GM12878 (cell line): ENCODE results near the gene MYO7B. TPM values are rescaled to one million over a fixed set of nuclear protein-coding genes. Genes with fewer than 3 reads are reported as not detected.

Experiments
- ATAC-seq: fragments of 200-7000 bp; cut with Tn5 transposase; 3 replicates; pipeline ENCODE4 v1.9.1; 2020; ENCODE audit warnings: mild to moderate bottlenecking, moderate library complexity
- BruUV-seq: library from RNA; stranded (reverse); fragments of 400-500 nt; replicated peaks from 2 replicates; lab custom pipeline; 2021; lab: Mats Ljungman, UMichigan
- CTCF ChIA-PET: fragments of 300-600 bp; sonication (Branson Sonifier 250); formaldehyde crosslinking; extraction: SDS; loops from one replicate; lab custom pipeline; 2021; ENCODE audit warnings: inconsistent platforms; lab: Yijun Ruan, JAX
- POLR2A ChIA-PET: fragments of 350-600 bp; formaldehyde crosslinking; extraction: SDS; loops from one replicate; lab custom pipeline; 2021; ENCODE audit warnings: inconsistent platforms; lab: Charles Lee
- RAD21 ChIA-PET: fragments of 300-600 bp; sonication (Branson Sonifier 250); formaldehyde crosslinking; loops from one replicate; lab custom pipeline; 2023; ENCODE audit warnings: antibody characterized with exemption; ENCODE audit not compliant: unreplicated experiment; lab: Charles Lee
- SMC1A ChIA-PET: fragments of 300-600 bp; sonication (Branson Sonifier 250); formaldehyde crosslinking; loops from one replicate; lab custom pipeline; 2023; ENCODE audit not compliant: unreplicated experiment, uncharacterized antibody; lab: Charles Lee
- DNase-seq: peaks from one replicate; pipeline ENCODE4 v3.0.0-alpha.2; 2011; ENCODE audit warnings: low read depth, low spot score
- FAIRE-seq: peaks from 3 replicates; lab custom pipeline; 2011; peaks lifted over from hg19 to GRCh38; lab: Jason Lieb, UNC
- H2AFZ ChIP-seq: 2 replicates; pipeline ENCODE4 v1.6.0; 2011; ENCODE audit warnings: low read depth, low read length, control low read depth; ENCODE audit not compliant: control insufficient read depth
- H3K27ac ChIP-seq: 2 replicates; pipeline ENCODE4 v1.5.1; 2011; ENCODE audit warnings: control low read depth; ENCODE audit not compliant: control insufficient read depth, insufficient read depth
- H3K27me3 ChIP-seq, 2 experiments: replicated peaks in 1 of 2; 2 replicates each; pipeline versions ENCODE4 v1.6.0 to v1.6.1; 2011; ENCODE audit warnings: low read length in 1 of 2; ENCODE audit not compliant: control insufficient read depth in 2 of 2, insufficient read depth in 2 of 2
- H3K36me3 ChIP-seq, 2 experiments: 2 replicates each; pipeline ENCODE4 v1.5.1; 2011; ENCODE audit warnings: low read length in 1 of 2; ENCODE audit not compliant: control insufficient read depth in 2 of 2, insufficient read depth in 2 of 2
- H3K4me1 ChIP-seq: 2 replicates; pipeline ENCODE4 v1.6.1; 2011; ENCODE audit warnings: mild to moderate bottlenecking, low read length, moderate library complexity, mixed read lengths; ENCODE audit not compliant: control insufficient read depth, insufficient read depth
- H3K4me2 ChIP-seq: 2 replicates; pipeline ENCODE4 v1.6.0; 2011; ENCODE audit warnings: control low read depth; ENCODE audit not compliant: control insufficient read depth, insufficient read depth
- H3K4me3 ChIP-seq: fragments of 200-600 bp; sonication (generic); 2 replicates; pipeline ENCODE4 v1.5.1; 2016
- H3K79me2 ChIP-seq: 2 replicates; pipeline ENCODE4 v1.6.0; 2011; ENCODE audit warnings: low read length; ENCODE audit not compliant: control insufficient read depth, insufficient read depth
- H3K9ac ChIP-seq: 2 replicates; pipeline ENCODE4 v1.8.0; 2011; ENCODE audit warnings: low read length, control low read depth, mixed read lengths; ENCODE audit not compliant: control insufficient read depth, insufficient read depth
- H3K9me3 ChIP-seq: replicated peaks from 3 replicates; pipeline ENCODE4 v1.5.1; 2011; ENCODE audit warnings: mild to moderate bottlenecking, low read length; ENCODE audit not compliant: control insufficient read depth, insufficient read depth
- H4K20me1 ChIP-seq: 2 replicates; pipeline ENCODE4 v1.6.0; 2011; ENCODE audit not compliant: control insufficient read depth, insufficient read depth
- BRCA1 ChIP-seq: IDR thresholded peaks from 2 replicates; pipeline ENCODE4 v1.6.1; 2011; ENCODE audit warnings: low read depth, low read length, improper control_type of control experiment
- FOXM1 ChIP-seq: IDR thresholded peaks from 2 replicates; pipeline ENCODE4 v1.6.1; 2012; ENCODE audit warnings: low read depth, mild to moderate bottlenecking, inconsistent platforms, low read length, moderate library complexity
- GATAD2B ChIP-seq: fragments of 450-650 bp; conservative IDR thresholded peaks from 2 replicates; pipeline ENCODE4 v1.6.1; 2017; ENCODE audit warnings: low read depth, mild to moderate bottlenecking, moderate library complexity
- HCFC1 ChIP-seq: fragments of 150-350 bp; IDR thresholded peaks from 2 replicates; pipeline ENCODE4 v1.6.1; 2014; ENCODE audit warnings: low read length
- JUNB ChIP-seq: IDR thresholded peaks from 2 replicates; pipeline ENCODE4 v1.6.1; 2016; ENCODE audit warnings: antibody characterized with exemption, mild to moderate bottlenecking
- NBN ChIP-seq: fragments of 450-650 bp; IDR thresholded peaks from 2 replicates; pipeline ENCODE4 v1.6.1; 2016
- NFIC ChIP-seq: IDR thresholded peaks from 2 replicates; pipeline ENCODE4 v1.6.1; 2012; ENCODE audit warnings: low read depth, mild to moderate bottlenecking, inconsistent platforms, low read length, moderate library complexity
- SIX5 ChIP-seq: IDR thresholded peaks from 2 replicates; pipeline ENCODE4 v1.6.1; 2011; ENCODE audit warnings: mild to moderate bottlenecking, low read depth, low read length, moderate library complexity; ENCODE audit not compliant: severe bottlenecking
- TCF12 ChIP-seq: IDR thresholded peaks from 2 replicates; pipeline ENCODE4 v1.6.1; 2011; ENCODE audit warnings: low read depth, mild to moderate bottlenecking, low read length
- ZBED1 ChIP-seq: IDR thresholded peaks from 2 replicates; pipeline ENCODE4 v1.6.1; 2016; ENCODE audit warnings: borderline replicate concordance
- WGBS: methylation state at CpG from one replicate; pipeline ENCODE4 v1.1.6; 2016; ENCODE audit warnings: low lambda C conversion rate; ENCODE audit not compliant: insufficient replicate concordance, insufficient coverage; ENCODE audit errors: missing lambda C conversion rate; 5-methylcytosine and 5-hydroxymethylcytosine counted together
- in situ Hi-C: fragments of 300-500 bp; cut with MboI; formaldehyde crosslinking; loops from 9 replicates; pipeline ENCODE4 v1.14.3; 2018; ENCODE audit warnings: mixed read lengths
- intact Hi-C: fragments of 100-400 bp; cut with micrococcal nuclease; formaldehyde crosslinking; loops from one replicate; pipeline ENCODE4 v1.14.2; 2022; ENCODE audit not compliant: unreplicated experiment
- polyA plus RNA-seq, 11 experiments: library from polyadenylated mRNA; depleted of rRNA in 4 of 11; unstranded in 6 of 11; stranded (reverse) in 5 of 11; fragments of >200 nt; fragmentation: Nextera tagmentation in 4 of 11; fragmentation: Illumina TruSeq in 1 of 11; extraction: Ambion mirVana in 4 of 11; extraction: Trizol in 1 of 11; gene quantifications; 1 replicate in 1 of 11; 2 replicates in 10 of 11; pipeline versions ENCODE4 v1.2.1 to v1.2.3, GENCODE V29; 2011 to 2016; ENCODE audit warnings: inconsistent platforms in 2 of 11, missing spikeins in 2 of 11, low read depth in 1 of 11
- total RNA-seq, 4 experiments: library from RNA; depleted of rRNA in 3 of 4; stranded (reverse); fragments of >200 nt in 3 of 4; fragmentation: Illumina TruSeq in 1 of 4; extraction: Trizol in 1 of 4; gene quantifications; 2 replicates each; pipeline versions ENCODE4 v1.2.1 to v1.2.3, GENCODE V29; 2013 to 2021
- TF ChIP-seq, protein P1 (sequence below): fragments of 450-650 bp; formaldehyde crosslinking; IDR thresholded peaks from 2 replicates; pipeline ENCODE4 v1.5.0; 2022; ENCODE audit warnings: mild to moderate bottlenecking, missing genetic modification characterization

MYO7B gene
- total and polyA plus RNA-seq, 10 of the 15 experiments (the other 5 are each of a cell fraction or from before 2014, with no cell fraction given) = 0.08 to 4.8 (median 1.2) TPM

DNA sequence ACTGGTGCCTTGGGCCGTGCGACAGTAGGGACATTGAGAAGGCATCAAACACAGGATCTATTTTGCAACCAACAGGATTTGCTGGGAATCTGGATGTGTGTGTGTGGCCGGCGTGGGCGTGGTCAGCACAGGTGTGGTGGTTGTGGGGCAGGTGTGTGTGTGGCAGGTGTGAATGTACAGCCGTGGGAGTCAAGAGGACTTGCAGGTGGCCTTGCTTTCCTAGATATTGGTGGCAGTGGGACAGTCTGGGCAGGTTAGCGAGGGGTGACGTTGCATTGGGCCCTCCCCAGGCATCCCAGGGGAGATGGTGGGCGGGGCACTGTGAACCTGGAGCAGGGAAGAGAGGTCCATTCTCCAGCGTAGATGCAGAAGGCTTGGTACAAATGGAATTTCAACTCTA is 143.0 kb downstream of the MYO7B start:
- in situ Hi-C loops = no loop called here
- TF ChIP-seq SIX5 (no peak), FOXM1 (no peak), BRCA1 (no peak), NFIC (no peak), ZBED1 (no peak), GATAD2B (no peak), HCFC1 (no peak), JUNB (no peak), TCF12 (no peak), NBN (no peak)
- TF ChIP-seq, protein P1, sequence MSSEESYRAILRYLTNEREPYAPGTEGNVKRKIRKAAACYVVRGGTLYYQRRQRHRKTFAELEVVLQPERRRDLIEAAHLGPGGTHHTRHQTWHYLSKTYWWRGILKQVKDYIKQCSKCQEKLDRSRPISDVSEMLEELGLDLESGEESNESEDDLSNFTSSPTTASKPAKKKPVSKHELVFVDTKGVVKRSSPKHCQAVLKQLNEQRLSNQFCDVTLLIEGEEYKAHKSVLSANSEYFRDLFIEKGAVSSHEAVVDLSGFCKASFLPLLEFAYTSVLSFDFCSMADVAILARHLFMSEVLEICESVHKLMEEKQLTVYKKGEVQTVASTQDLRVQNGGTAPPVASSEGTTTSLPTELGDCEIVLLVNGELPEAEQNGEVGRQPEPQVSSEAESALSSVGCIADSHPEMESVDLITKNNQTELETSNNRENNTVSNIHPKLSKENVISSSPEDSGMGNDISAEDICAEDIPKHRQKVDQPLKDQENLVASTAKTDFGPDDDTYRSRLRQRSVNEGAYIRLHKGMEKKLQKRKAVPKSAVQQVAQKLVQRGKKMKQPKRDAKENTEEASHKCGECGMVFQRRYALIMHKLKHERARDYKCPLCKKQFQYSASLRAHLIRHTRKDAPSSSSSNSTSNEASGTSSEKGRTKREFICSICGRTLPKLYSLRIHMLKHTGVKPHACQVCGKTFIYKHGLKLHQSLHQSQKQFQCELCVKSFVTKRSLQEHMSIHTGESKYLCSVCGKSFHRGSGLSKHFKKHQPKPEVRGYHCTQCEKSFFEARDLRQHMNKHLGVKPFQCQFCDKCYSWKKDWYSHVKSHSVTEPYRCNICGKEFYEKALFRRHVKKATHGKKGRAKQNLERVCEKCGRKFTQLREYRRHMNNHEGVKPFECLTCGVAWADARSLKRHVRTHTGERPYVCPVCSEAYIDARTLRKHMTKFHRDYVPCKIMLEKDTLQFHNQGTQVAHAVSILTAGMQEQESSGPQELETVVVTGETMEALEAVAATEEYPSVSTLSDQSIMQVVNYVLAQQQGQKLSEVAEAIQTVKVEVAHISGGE (CRISPR knock-in tag) = no peak
- TF ChIP-seq, all 136 proteins: peak for 0
- H2AFZ ChIP-seq = no peak overlapping the region
- no peak for ATAC-seq
- BruUV-seq = no TSS peak
- RAD21 ChIA-PET = no interaction called here
- H4K20me1 ChIP-seq = 0 out of 2 replicates have a peak, but pooled peaks cover 3% of the 10 kb centered on the region
- POLR2A ChIA-PET = no interaction called here
- H3K27me3 ChIP-seq = peaks cover 9 to 15% of the 10 kb centered on the region in 2 experiments
- no peaks in the 10 kb centered on the region for H3K9me3 ChIP-seq
- SMC1A ChIA-PET = no interaction called here
- CTCF ChIA-PET = no interaction called here
- WGBS = 36% methylated on average over 10 of the region's 10 CpGs
- intact Hi-C loops = no loop called here
- no peaks in the 10 kb centered on the region for H3K4me1 ChIP-seq
- H3K36me3 ChIP-seq = no peaks in the 10 kb centered on the region
- H3K4me2 ChIP-seq = no peak overlapping the region
- no peak for DNase-seq
- no peak overlapping the region for H3K9ac ChIP-seq
- no peaks in the 10 kb centered on the region for H3K79me2 ChIP-seq
- H3K27ac ChIP-seq = no peak overlapping the region
- no peak for FAIRE-seq
- no peak overlapping the region for H3K4me3 ChIP-seq
